Endothelial cell of umbilical vein (primary cell): ENCODE results near the gene TMEM89. TPM values are rescaled to one million over a fixed set of nuclear protein-coding genes. Genes with fewer than 3 reads are reported as not detected.

ENCODE experiments used
- BruUV-seq: library from RNA; stranded (reverse); fragments of 400-500 nt; replicated peaks from 2 replicates; lab custom pipeline; 2021; lab: Mats Ljungman, UMichigan
- CTCF ChIA-PET: fragments of 300-600, 350-600 bp; sonication (Branson Sonifier 250); formaldehyde crosslinking; loops from one replicate; lab custom pipeline; 2021; ENCODE audit warnings: antibody characterized with exemption, inconsistent platforms; lab: Charles Lee
- POLR2A ChIA-PET: fragments of 300-600, 350-600 bp; sonication (Branson Sonifier 250); formaldehyde crosslinking; loops from one replicate; lab custom pipeline; 2021; ENCODE audit warnings: antibody characterized with exemption, inconsistent platforms; lab: Charles Lee
- DNase-seq: peaks from one replicate; pipeline ENCODE4 v3.0.0-alpha.2; 2011; ENCODE audit warnings: low read depth, low spot score
- FAIRE-seq: peaks from 2 replicates; lab custom pipeline; 2011; peaks lifted over from hg19 to GRCh38; lab: Jason Lieb, UNC
- H2AFZ ChIP-seq: 2 replicates; pipeline ENCODE4 v1.6.0; 2012; ENCODE audit warnings: low read depth, low read length, control low read depth, inconsistent platforms
- H3K27ac ChIP-seq: 2 replicates; pipeline ENCODE4 v1.5.1; 2011; ENCODE audit warnings: low read depth, mild to moderate bottlenecking, control low read depth, low read length, moderate library complexity; ENCODE audit not compliant: insufficient read depth
- H3K27me3 ChIP-seq, 2 experiments: 2 replicates each; pipeline versions ENCODE4 v1.6.0 to v1.6.1; 2011; ENCODE audit warnings: low read length in 2 of 2, mixed read lengths in 1 of 2; ENCODE audit not compliant: control insufficient read depth in 2 of 2, insufficient read depth in 2 of 2
- H3K36me3 ChIP-seq, 2 experiments: 2 replicates in 1 of 2; 3 replicates in 1 of 2; pipeline ENCODE4 v1.5.1; 2011; ENCODE audit warnings: low read length in 2 of 2, mild to moderate bottlenecking in 1 of 2, moderate library complexity in 1 of 2; ENCODE audit not compliant: control insufficient read depth in 2 of 2, insufficient read depth in 2 of 2; ENCODE audit errors: extremely low read depth in 1 of 2
- H3K4me1 ChIP-seq: 3 replicates; pipeline ENCODE4 v1.5.1; 2011; ENCODE audit warnings: mild to moderate bottlenecking, low read length; ENCODE audit not compliant: control insufficient read depth, insufficient read depth; ENCODE audit errors: extremely low read depth
- H3K4me2 ChIP-seq: 2 replicates; pipeline ENCODE4 v1.6.1; 2011; ENCODE audit warnings: low read length, control low read depth, mixed read lengths; ENCODE audit not compliant: insufficient read depth
- H3K4me3 ChIP-seq, 3 experiments: fragments of 200-600 bp in 1 of 3; sonication (generic), shearing (Covaris generic) in 1 of 3; replicated peaks in 1 of 3; 2 replicates each; pipeline ENCODE4 v1.5.1; 2011 to 2016; ENCODE audit warnings: control low read depth in 3 of 3, low read length in 3 of 3, mild to moderate bottlenecking in 2 of 3, inconsistent platforms in 1 of 3, low read depth in 1 of 3, moderate library complexity in 1 of 3; ENCODE audit not compliant: insufficient read depth in 1 of 3
- H3K79me2 ChIP-seq: 2 replicates; pipeline ENCODE4 v1.6.0; 2012; ENCODE audit warnings: low read length, inconsistent platforms; ENCODE audit not compliant: control insufficient read depth, insufficient read depth
- H3K9ac ChIP-seq: replicated peaks from 2 replicates; pipeline ENCODE3; 2011; ENCODE audit warnings: low read length, control low read depth; ENCODE audit not compliant: insufficient read depth; ENCODE audit errors: extremely low read depth
- H3K9me1 ChIP-seq: replicated peaks from 3 replicates; pipeline ENCODE4 v1.6.0; 2011; ENCODE audit warnings: mild to moderate bottlenecking, low read length; ENCODE audit not compliant: control insufficient read depth, insufficient read depth; ENCODE audit errors: extremely low read depth
- H3K9me3 ChIP-seq: replicated peaks from 2 replicates; pipeline ENCODE4 v1.5.1; 2012; ENCODE audit warnings: low read length, inconsistent platforms; ENCODE audit not compliant: control insufficient read depth, insufficient read depth
- H4K20me1 ChIP-seq: replicated peaks from 2 replicates; pipeline ENCODE3; 2011; ENCODE audit warnings: mild to moderate bottlenecking, low read length; ENCODE audit not compliant: control insufficient read depth, insufficient read depth; ENCODE audit errors: extremely low read depth
- GATA2 ChIP-seq: IDR thresholded peaks from 2 replicates; pipeline ENCODE4 v1.7.0; 2011; ENCODE audit warnings: low read depth, mild to moderate bottlenecking, moderate library complexity, mixed read lengths, low read length; ENCODE audit not compliant: insufficient read length, insufficient read depth
- JUN ChIP-seq: IDR thresholded peaks from 2 replicates; pipeline ENCODE4 v1.6.1; 2011; ENCODE audit warnings: borderline replicate concordance, low read depth; ENCODE audit not compliant: insufficient read length, insufficient read depth
- POLR2A ChIP-seq: IDR thresholded peaks from 2 replicates; pipeline ENCODE4 v1.6.1; 2012; ENCODE audit warnings: low read depth, mild to moderate bottlenecking, control low read depth, low read length
- dilution Hi-C: fragments of 300-500 bp; cut with MboI; formaldehyde crosslinking; loops from one replicate; pipeline ENCODE4 v1.15.0; 2019; ENCODE audit warnings: low sequenced_read_pairs; ENCODE audit not compliant: extremely low pct_ligation_motif_present
- intact Hi-C: fragments of 100-400 bp; cut with micrococcal nuclease; formaldehyde crosslinking; loops from one replicate; pipeline ENCODE4 v1.10.0; 2022
- polyA plus RNA-seq, 4 experiments: library from polyadenylated mRNA; depleted of rRNA in 3 of 4; stranded (reverse) in 3 of 4; unstranded in 1 of 4; fragments of >200 nt; gene quantifications; 2 replicates each; pipeline versions ENCODE4 v1.2.1 to v1.2.3, GENCODE V29; 2011 to 2012; ENCODE audit warnings: missing spikeins in 1 of 4
- total RNA-seq: library from RNA; stranded (reverse); gene quantifications from 2 replicates; pipeline ENCODE4 v1.2.3, GENCODE V29; 2021
- TF ChIP-seq, protein P1 (sequence below), 2 donors: IDR thresholded peaks; 1 replicate in 1 of 2; 2 replicates in 1 of 2; pipeline ENCODE4 v1.5.1; 2011; ENCODE audit warnings: low read length in 2 of 2, mild to moderate bottlenecking in 2 of 2, moderate library complexity in 2 of 2, control low read depth in 1 of 2, inconsistent platforms in 1 of 2, low read depth in 1 of 2; ENCODE audit not compliant: insufficient read depth in 1 of 2; ENCODE audit errors: extremely low read depth in 1 of 2

Gene TMEM89
- total and polyA plus RNA-seq, 2 donors (not counting 3 experiments of a cell fraction or from before 2014, with no cell fraction given): not detected

DNA sequence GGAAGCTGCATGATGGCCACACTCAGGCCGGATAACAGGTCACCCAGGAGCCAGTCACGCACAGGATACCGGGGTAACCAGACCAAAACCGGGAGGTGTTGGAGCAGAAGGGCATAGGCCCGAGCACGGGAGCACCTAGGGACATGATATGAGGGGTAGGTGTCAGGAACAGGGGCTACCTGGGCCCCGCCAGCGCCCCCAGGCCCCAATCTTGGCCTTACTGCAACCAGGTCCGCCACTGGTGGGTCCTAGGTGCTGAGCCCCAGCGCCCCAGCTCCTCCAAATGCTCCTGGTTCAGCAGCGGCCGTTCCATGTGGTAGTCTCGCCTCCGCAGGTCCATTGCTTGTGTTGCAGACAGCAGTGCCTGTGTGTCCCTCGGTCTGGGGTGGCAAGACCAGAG, 11.7 kb upstream of the TMEM89 start:
- intact Hi-C loops (no loop called here), dilution Hi-C loops (no loop called here)
- Histone ChIP-seq H3K9me1 (no peaks in the 10 kb centered on the region), H3K4me3 (no peak overlapping the region), H3K9me3 (no peaks in the 10 kb centered on the region), H4K20me1 (no peaks in the 10 kb centered on the region), H3K36me3 (peaks cover 0 to 29% of the 10 kb centered on the region in 2 experiments), H3K79me2 (no peaks in the 10 kb centered on the region), H3K4me1 (peaks cover 17% of the 10 kb centered on the region), H3K27me3 (no peaks in the 10 kb centered on the region), H2AFZ (no peak overlapping the region), H3K4me2 (no peak overlapping the region), H3K27ac (no peak overlapping the region), H3K9ac (no peak overlapping the region)
- no peak for FAIRE-seq
- ChIA-PET POLR2A (no interaction called here), CTCF (interaction anchor here (4.5 kb wide), 1 partner anchor 22 kb away, joined by 32 read pairs; no protein-coding TSS in a partner anchor)
- TF ChIP-seq GATA2 (no peak), POLR2A (no peak), JUN (no peak)
- TF ChIP-seq, protein P1, sequence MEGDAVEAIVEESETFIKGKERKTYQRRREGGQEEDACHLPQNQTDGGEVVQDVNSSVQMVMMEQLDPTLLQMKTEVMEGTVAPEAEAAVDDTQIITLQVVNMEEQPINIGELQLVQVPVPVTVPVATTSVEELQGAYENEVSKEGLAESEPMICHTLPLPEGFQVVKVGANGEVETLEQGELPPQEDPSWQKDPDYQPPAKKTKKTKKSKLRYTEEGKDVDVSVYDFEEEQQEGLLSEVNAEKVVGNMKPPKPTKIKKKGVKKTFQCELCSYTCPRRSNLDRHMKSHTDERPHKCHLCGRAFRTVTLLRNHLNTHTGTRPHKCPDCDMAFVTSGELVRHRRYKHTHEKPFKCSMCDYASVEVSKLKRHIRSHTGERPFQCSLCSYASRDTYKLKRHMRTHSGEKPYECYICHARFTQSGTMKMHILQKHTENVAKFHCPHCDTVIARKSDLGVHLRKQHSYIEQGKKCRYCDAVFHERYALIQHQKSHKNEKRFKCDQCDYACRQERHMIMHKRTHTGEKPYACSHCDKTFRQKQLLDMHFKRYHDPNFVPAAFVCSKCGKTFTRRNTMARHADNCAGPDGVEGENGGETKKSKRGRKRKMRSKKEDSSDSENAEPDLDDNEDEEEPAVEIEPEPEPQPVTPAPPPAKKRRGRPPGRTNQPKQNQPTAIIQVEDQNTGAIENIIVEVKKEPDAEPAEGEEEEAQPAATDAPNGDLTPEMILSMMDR (IDR thresholded peaks at IDR 0.05; ENCODE audit: extremely low read depth in 1 of 2, insufficient read depth in 1 of 2, low read depth in 1 of 2, low read length in 2 of 2): no peak
- BruUV-seq: no TSS peak
- DNase-seq: no peak
